Stimulated activated CD8-positive, alpha-beta memory T cell treated with anti-CD3 and anti-CD28 coated beads, Interleukin-7, amount 100 ng/mL, for 4 hours (primary cell): ENCODE results near the gene C22orf42.
"Not testable (repeated sequence)": the region's sequence is repeated elsewhere in the genome, so short reads cannot be mapped to it uniquely, and the experiment has no call there.

Experiments used
- DNase-seq, 2 donors: peaks; one replicate each; pipeline ENCODE4 v3.0.0-alpha.2; 2020; ENCODE audit warnings: low read depth in 2 of 2

C22orf42 gene

GRCh38 chr22:32135958-32136357 lies 23.1 kb downstream of the C22orf42 start:
- DNase-seq: not testable (repeated sequence)

GRCh38 chr22:32134796-32135195 lies 24.3 kb downstream of the C22orf42 start:
- not testable (repeated sequence) for DNase-seq

GRCh38 chr22:32132783-32133182 lies 26.3 kb downstream of the C22orf42 start:
- no peak for DNase-seq

DNA sequence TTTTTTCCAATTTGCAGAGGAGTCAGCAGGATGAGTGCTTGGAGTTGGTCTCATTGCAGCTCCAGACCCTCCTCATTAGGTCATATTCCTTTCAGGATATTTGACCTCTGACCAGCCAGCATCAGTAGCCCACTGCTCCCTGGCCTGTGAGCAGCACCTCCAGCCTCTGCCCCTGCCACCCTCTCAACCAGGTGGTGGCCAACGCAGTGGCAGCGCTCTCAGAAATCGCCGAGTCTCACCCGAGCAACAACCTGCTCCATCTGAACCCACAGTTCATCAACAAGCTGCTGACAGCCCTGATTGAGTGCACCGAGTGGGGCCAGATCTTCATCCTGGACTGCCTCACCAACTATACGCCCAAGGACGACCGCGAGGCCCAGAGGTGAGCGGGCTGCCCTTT lies 27.0 kb downstream of the C22orf42 start:
- no peak for DNase-seq

DNA sequence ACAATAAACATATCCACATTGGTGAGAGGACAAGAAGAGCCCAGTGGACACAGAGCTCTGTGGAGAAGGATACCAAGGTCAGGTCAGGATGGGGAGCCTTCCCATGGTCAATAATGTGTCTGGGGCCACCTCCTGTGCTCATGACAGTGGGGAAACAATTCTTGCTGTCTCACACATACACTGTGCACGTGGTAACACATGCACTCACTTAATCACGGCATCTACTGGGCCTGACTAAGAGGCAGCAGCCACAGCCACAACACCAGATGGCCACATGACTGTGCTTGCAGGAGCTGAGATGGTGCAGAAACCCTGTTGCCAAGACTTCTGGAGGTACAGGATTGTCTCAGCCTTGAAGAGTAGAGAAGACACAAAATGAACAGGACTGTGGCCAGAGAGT lies 28.6 kb downstream of the C22orf42 start:
- DNase-seq: no peak

- DNase-seq: no peak
Observed at GRCh38 chr22:32127904-32128303, 31.2 kb downstream of the C22orf42 start.

- DNase-seq: no peak
Observed at GRCh38 chr22:32123657-32124056, 35.4 kb downstream of the C22orf42 start.

DNA sequence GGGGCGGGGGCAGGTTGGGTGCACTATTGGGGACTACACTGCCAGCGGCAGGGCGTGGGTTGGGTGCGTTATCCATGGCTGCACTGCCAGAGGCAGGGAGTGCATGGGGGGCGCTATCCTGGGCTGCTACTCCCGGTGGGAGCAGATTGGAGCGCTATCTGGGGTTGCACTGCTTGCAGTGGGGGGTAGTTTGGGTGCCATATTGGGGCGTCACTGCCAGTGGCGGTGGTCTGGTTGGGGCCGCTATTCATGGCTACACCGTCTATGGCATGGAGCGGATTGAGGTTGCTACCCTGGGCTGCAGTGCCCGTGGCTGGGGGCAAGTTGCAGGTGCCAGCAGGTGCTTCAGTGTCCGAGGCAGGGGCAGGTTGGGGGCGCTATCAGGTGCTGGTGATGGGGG lies 36.2 kb downstream of the C22orf42 start:
- no peak for DNase-seq

DNA sequence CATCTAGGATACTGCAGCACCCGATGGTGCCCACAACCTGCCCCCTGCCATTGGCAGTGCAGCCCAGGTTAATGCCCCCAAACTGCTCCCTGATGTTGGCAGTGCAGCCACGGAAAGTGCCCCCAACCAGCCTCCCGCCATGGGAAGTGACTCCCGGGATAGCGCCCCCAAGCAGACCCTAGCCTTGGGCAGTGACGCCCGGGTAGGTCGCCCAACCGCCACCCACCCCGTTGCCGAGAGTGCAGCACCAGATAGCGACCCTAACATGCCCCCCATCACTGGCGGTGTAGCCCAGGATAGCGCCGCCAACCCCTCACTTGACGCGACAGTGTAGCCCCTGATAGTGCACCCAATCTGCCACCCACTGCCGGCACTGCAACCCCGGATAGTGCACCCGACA lies 38.5 kb downstream of the C22orf42 start:
- no peak for DNase-seq

DNA sequence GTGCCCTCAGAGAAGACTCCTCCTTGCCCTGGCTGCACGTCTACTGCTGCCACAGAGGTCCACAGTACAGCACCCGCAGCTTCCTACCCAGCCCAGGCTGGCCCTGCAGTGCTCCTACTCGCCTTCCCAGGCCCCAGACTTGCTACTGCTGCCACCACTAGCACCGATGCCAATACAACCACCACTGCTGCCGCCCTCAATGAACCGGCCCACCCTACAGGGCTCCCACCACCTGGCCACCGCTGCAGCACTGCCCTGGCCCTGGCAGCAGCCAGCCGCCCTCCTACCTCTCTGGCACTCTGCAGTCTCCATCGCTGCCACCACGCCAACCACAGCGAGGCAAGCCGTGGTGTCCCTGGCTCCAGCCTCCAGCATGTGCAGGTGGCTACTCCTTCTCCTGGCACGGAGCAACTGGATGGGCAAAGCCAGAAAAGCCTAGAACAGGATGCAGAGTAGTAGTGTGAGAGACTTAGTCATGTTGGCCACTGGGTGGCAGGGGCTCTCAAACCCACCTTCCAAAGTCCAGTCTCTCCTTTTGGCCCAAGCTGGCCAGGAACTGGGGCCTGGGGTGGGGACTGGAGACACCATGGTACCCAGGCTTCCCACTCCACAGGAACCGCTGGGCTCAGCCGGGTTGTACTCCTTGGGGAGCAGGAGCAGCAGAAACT lies 39.4 kb downstream of the C22orf42 start:
- DNase-seq: no peak

- DNase-seq: no peak
Observed at GRCh38 chr22:32112380-32112779, 46.7 kb downstream of the C22orf42 start.

DNA sequence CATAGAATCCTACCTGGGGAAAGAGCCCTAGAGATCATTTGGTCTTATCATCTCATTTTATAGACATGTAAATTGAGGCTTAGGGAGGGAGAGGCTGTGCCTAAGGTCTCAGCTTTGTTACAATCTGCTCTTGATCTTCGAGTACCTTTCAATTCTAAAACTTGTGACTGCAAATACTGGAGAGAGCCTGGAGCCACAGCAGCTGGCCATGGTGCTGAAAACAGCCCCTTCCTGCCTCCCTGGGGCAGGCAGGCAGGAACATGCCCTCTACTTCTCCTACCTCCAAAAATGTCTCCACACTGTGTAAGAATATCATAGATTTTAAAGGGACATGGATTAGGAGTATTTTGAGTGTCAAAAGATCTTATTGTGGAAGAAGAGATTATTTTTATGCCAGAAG lies 52.2 kb downstream of the C22orf42 start:
- no peak for DNase-seq

DNA sequence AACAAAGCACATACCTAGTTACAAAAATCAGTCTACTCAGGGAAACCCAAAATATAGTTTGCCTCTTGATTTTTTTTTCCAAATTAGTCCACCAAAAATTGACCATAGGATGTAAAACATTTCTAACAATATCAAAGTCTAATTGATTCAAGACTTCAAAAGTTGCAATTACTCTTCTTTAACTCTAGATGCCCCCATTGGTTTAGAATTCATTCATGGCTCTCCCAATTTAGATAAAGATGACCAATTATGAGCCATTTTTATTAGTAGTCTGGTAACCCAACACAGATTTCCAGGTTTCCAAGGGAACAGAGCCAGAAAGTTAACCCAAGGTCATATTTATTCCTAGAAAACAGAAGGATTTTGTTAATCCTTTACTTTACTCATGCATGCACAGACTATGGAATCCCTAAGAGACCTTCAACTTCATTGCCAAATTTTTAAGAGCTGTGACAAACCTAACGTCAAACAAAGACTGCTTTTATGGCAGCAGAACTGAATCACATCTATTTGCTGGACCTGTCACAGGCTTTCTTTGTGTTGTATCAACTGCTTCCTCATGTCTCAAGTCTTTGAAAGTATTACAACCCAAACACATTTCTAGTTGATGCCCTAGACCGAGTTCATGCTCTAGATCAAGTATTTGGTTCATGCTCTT lies 55.3 kb downstream of the C22orf42 start:
- DNase-seq: no peak

DNA sequence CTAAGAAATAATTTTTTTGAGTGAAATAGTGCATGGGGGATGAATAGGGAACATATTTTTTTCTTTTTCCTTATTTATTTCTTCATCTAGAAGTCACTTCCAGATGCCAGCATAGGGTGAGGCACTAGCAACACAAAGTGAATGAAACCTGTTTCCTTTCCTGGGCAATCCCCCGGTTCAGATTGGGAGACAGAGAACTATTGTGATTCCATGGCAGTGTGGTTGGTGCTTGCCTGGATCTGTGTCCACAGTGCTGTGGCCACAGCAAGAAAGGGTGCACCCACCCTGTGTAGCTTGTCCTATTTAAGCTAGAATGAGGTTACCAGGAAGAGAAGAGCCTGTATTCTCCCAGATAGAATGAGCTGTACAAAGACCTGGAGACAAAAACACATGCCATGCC lies 58.4 kb downstream of the C22orf42 start:
- DNase-seq: no peak
